ENCODE results near the gene HECTD2. TPM values are rescaled to one million over a fixed set of nuclear protein-coding genes. Genes with fewer than 3 reads are reported as not detected.
"Not testable (repeated sequence)": the region's sequence is repeated elsewhere in the genome, so short reads cannot be mapped to it uniquely, and the experiment has no call there.

HECTD2 gene
- total RNA-seq, 2 donors from 2014 or later: 4.0 to 7.0 TPM

GRCh38 chr10:91432175-91432574 lies 22.0 kb downstream of the HECTD2 start:
- H3K27me3 Mint-ChIP-seq: no peaks in the 10 kb centered on the region
- H3K27ac Mint-ChIP-seq: no peak overlapping the region
- peaks cover 10% of the 10 kb centered on the region for H3K36me3 Mint-ChIP-seq (ENCODE audit: low read depth)
- H3K4me3 Mint-ChIP-seq: no peak overlapping the region
- ATAC-seq (replicated peaks): no peak
- no peaks in the 10 kb centered on the region for H3K9me3 Mint-ChIP-seq
- H3K4me1 Mint-ChIP-seq: no peaks in the 10 kb centered on the region

GRCh38 chr10:91433620-91434019 lies 23.5 kb downstream of the HECTD2 start:
- H3K27ac Mint-ChIP-seq: no peak overlapping the region
- no peak for ATAC-seq (replicated peaks)
- no peaks in the 10 kb centered on the region for H3K27me3 Mint-ChIP-seq
- H3K9me3 Mint-ChIP-seq: no peaks in the 10 kb centered on the region
- peaks cover 16% of the 10 kb centered on the region for H3K36me3 Mint-ChIP-seq (ENCODE audit: low read depth)
- no peak overlapping the region for H3K4me3 Mint-ChIP-seq
- no peaks in the 10 kb centered on the region for H3K4me1 Mint-ChIP-seq

GRCh38 chr10:91434041-91434440 lies 23.9 kb downstream of the HECTD2 start:
- peaks cover 18% of the 10 kb centered on the region for H3K36me3 Mint-ChIP-seq (ENCODE audit: low read depth)
- H3K27ac Mint-ChIP-seq: no peak overlapping the region
- ATAC-seq (replicated peaks): peak; percentile 81
- no peaks in the 10 kb centered on the region for H3K27me3 Mint-ChIP-seq
- H3K4me3 Mint-ChIP-seq: no peak overlapping the region
- no peaks in the 10 kb centered on the region for H3K4me1 Mint-ChIP-seq
- no peaks in the 10 kb centered on the region for H3K9me3 Mint-ChIP-seq

GRCh38 chr10:91435241-91435640 lies 25.1 kb downstream of the HECTD2 start:
- Mint-ChIP-seq H3K4me3 (no peak overlapping the region), H3K4me1 (no peaks in the 10 kb centered on the region), H3K27ac (no peak overlapping the region), H3K27me3 (no peaks in the 10 kb centered on the region), H3K36me3 (ENCODE audit: low read depth) (peaks cover 18% of the 10 kb centered on the region), H3K9me3 (no peaks in the 10 kb centered on the region)
- ATAC-seq (replicated peaks): no peak

- H3K27ac Mint-ChIP-seq; H3K27me3 Mint-ChIP-seq; H3K4me1 Mint-ChIP-seq; H3K9me3 Mint-ChIP-seq; H3K4me3 Mint-ChIP-seq; ATAC-seq (replicated peaks): not testable (repeated sequence)
- peaks cover 18% of the 10 kb centered on the region for H3K36me3 Mint-ChIP-seq (ENCODE audit: low read depth)
These were observed 28.1 kb downstream of the HECTD2 start for GRCh38 chr10:91438228-91438627.

GRCh38 chr10:91444211-91445182 lies 34.4 kb downstream of the HECTD2 start:
- H3K27ac Mint-ChIP-seq: no peak overlapping the region
- H3K27me3 Mint-ChIP-seq: no peaks in the 10 kb centered on the region
- H3K4me1 Mint-ChIP-seq: no peaks in the 10 kb centered on the region
- no peak for ATAC-seq (replicated peaks)
- peaks cover 3% of the 10 kb centered on the region for H3K9me3 Mint-ChIP-seq
- H3K4me3 Mint-ChIP-seq: no peak overlapping the region
- H3K36me3 Mint-ChIP-seq (ENCODE audit: low read depth): no peaks in the 10 kb centered on the region

GRCh38 chr10:91452063-91452462 lies 41.9 kb downstream of the HECTD2 start:
- no peaks in the 10 kb centered on the region for H3K4me1 Mint-ChIP-seq
- H3K36me3 Mint-ChIP-seq (ENCODE audit: low read depth): no peaks in the 10 kb centered on the region
- H3K27me3 Mint-ChIP-seq: no peaks in the 10 kb centered on the region
- no peak for ATAC-seq (replicated peaks)
- peaks cover 21% of the 10 kb centered on the region for H3K9me3 Mint-ChIP-seq
- H3K4me3 Mint-ChIP-seq: no peak overlapping the region
- no peak overlapping the region for H3K27ac Mint-ChIP-seq

- ATAC-seq (replicated peaks): no peak
- Mint-ChIP-seq H3K4me1 (no peaks in the 10 kb centered on the region), H3K36me3 (ENCODE audit: low read depth) (no peaks in the 10 kb centered on the region), H3K27ac (no peak overlapping the region), H3K27me3 (no peaks in the 10 kb centered on the region), H3K9me3 (peaks cover 21% of the 10 kb centered on the region), H3K4me3 (no peak overlapping the region)
These were observed 43.4 kb downstream of the HECTD2 start for GRCh38 chr10:91453535-91453934.

- not testable (repeated sequence) for H3K27me3 Mint-ChIP-seq; H3K4me3 Mint-ChIP-seq; H3K4me1 Mint-ChIP-seq; H3K36me3 Mint-ChIP-seq (ENCODE audit: low read depth); H3K27ac Mint-ChIP-seq; ATAC-seq (replicated peaks)
- H3K9me3 Mint-ChIP-seq: peaks cover 14% of the 10 kb centered on the region
These were observed 45.0 kb downstream of the HECTD2 start for GRCh38 chr10:91455135-91455534.

- no peaks in the 10 kb centered on the region for H3K27me3 Mint-ChIP-seq
- H3K4me1 Mint-ChIP-seq: no peaks in the 10 kb centered on the region
- H3K4me3 Mint-ChIP-seq: no peak overlapping the region
- ATAC-seq (replicated peaks): no peak
- no peak overlapping the region for H3K27ac Mint-ChIP-seq
- H3K9me3 Mint-ChIP-seq: no peaks in the 10 kb centered on the region
- peaks cover 16% of the 10 kb centered on the region for H3K36me3 Mint-ChIP-seq (ENCODE audit: low read depth)
These were observed 50.5 kb downstream of the HECTD2 start for GRCh38 chr10:91460681-91461080.

- Mint-ChIP-seq H3K27me3 (no peaks in the 10 kb centered on the region), H3K4me1 (no peaks in the 10 kb centered on the region), H3K36me3 (ENCODE audit: low read depth) (peaks cover 26% of the 10 kb centered on the region), H3K4me3 (no peak overlapping the region), H3K9me3 (peaks cover 5% of the 10 kb centered on the region), H3K27ac (no peak overlapping the region)
- no peak for ATAC-seq (replicated peaks)
These were observed 52.3 kb downstream of the HECTD2 start for GRCh38 chr10:91462423-91462822.

- Mint-ChIP-seq H3K27me3 (no peaks in the 10 kb centered on the region), H3K4me1 (no peaks in the 10 kb centered on the region)
- no peak for ATAC-seq (replicated peaks)
These were observed 54.4 kb downstream of the HECTD2 start for GRCh38 chr10:91464500-91464899.

GRCh38 chr10:91465261-91465660 lies 55.1 kb downstream of the HECTD2 start:
- Mint-ChIP-seq H3K4me3 (no peak overlapping the region), H3K36me3 (ENCODE audit: low read depth) (peaks cover 26% of the 10 kb centered on the region), H3K27me3 (no peaks in the 10 kb centered on the region), H3K4me1 (no peaks in the 10 kb centered on the region), H3K27ac (no peak overlapping the region), H3K9me3 (peaks cover 8% of the 10 kb centered on the region)
- no peak for ATAC-seq (replicated peaks)

More at GRCh38 chr10:91464500-91464899, 54.4 kb downstream of the HECTD2 start:
- H3K4me3 Mint-ChIP-seq: no peak overlapping the region
- H3K36me3 Mint-ChIP-seq (ENCODE audit: low read depth): peaks cover 26% of the 10 kb centered on the region
- peaks cover 8% of the 10 kb centered on the region for H3K9me3 Mint-ChIP-seq
- no peak overlapping the region for H3K27ac Mint-ChIP-seq

- Mint-ChIP-seq H3K36me3 (ENCODE audit: low read depth) (peaks cover 20% of the 10 kb centered on the region), H3K27me3 (no peaks in the 10 kb centered on the region), H3K9me3 (peaks cover 8% of the 10 kb centered on the region), H3K27ac (no peak overlapping the region), H3K4me1 (no peaks in the 10 kb centered on the region), H3K4me3 (no peak overlapping the region)
- no peak for ATAC-seq (replicated peaks)
These were observed 57.0 kb downstream of the HECTD2 start for GRCh38 chr10:91467114-91467513.

GRCh38 chr10:91471602-91472001 lies 61.5 kb downstream of the HECTD2 start:
- no peaks in the 10 kb centered on the region for H3K4me1 Mint-ChIP-seq
- H3K27me3 Mint-ChIP-seq: no peaks in the 10 kb centered on the region
- peaks cover 5% of the 10 kb centered on the region for H3K36me3 Mint-ChIP-seq (ENCODE audit: low read depth)
- H3K9me3 Mint-ChIP-seq: peaks cover 6% of the 10 kb centered on the region
- no peak for ATAC-seq (replicated peaks)
- no peak overlapping the region for H3K27ac Mint-ChIP-seq
- H3K4me3 Mint-ChIP-seq: no peak overlapping the region

Measured in activated T-helper 17 cell treated with anti-CD3 and anti-CD28 coated beads, Interleukin-2, amount 50 U/mL, for 72 hours (primary cell).